Kidney epithelial cell (primary cell): Measurements from ENCODE around the gene GPC4. TPM values are rescaled to one million over a fixed set of nuclear protein-coding genes. Genes with fewer than 3 reads are reported as not detected.

ENCODE experiments used
- DNase-seq: peaks from one replicate; pipeline ENCODE4 v3.0.0-alpha.2; 2010; ENCODE audit warnings: low read depth
- H3K27me3 ChIP-seq: 2 replicates; pipeline ENCODE4 v1.6.0; 2011; ENCODE audit warnings: low read length; ENCODE audit not compliant: control insufficient read depth, insufficient read depth
- H3K36me3 ChIP-seq: 2 replicates; pipeline ENCODE4 v1.5.1; 2011; ENCODE audit warnings: low read length; ENCODE audit not compliant: control insufficient read depth, insufficient read depth
- H3K4me3 ChIP-seq: 2 replicates; pipeline ENCODE4 v1.5.1; 2011; ENCODE audit warnings: low read depth, mild to moderate bottlenecking, control low read depth, low read length
- total RNA-seq: library from RNA; depleted of rRNA; stranded (reverse); fragments of >200 nt; gene quantifications from 2 replicates; pipeline ENCODE4 v1.2.3, GENCODE V29; 2015
- TF ChIP-seq, protein P1 (sequence below): IDR thresholded peaks from 2 replicates; pipeline ENCODE4 v1.5.1; 2011; ENCODE audit warnings: mild to moderate bottlenecking, moderate library complexity, low read length, control low read depth, inconsistent platforms; ENCODE audit not compliant: insufficient read depth, poor library complexity, severe bottlenecking

Gene GPC4
- total RNA-seq, 1 donor from 2014 or later, result 34.7 TPM

DNA sequence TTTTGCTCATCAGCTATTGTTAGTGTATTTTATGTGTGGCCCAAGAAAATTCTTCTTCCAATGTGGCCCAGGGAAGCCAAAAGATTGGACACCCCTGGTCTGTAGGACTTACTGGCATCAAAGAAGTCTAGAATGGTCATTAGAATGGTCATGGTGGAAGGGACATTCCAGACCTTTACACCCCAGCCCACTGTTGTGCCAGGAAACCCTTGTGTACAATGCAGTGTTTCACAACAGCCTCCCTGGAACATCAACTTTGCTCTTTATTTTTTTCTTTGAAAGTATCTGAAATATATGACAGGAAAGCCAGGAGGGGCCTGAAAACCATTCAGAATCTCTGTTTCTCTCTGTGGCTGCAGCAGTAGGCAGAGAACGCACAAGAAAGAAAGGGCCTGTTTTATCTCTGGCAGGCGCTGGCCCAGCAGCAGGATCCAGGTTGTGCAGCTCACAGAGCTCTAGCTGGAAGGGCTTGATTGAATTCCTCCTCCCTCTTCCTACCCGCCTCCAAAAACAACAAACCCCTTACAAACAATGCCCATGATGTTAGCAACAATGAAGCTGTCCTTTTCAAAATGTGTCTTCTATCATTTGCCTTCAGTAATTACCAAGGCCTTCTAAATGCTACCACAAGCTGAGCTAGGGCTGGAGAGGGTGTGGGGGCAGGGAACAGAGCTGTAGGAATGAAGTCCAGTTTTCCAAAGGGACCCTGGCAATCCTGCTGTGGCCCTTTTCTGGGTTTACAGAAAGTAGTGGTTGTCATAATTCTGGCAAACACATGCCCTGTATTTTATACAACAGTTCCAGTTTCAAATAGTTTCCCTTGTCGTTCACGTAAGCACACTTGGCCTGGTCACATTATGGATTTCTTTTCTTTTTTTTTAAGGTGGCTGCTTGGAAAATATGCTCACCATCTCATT is 164.8 kb downstream of the GPC4 start:
- no peaks in the 10 kb centered on the region for H3K27me3 ChIP-seq
- TF ChIP-seq, protein P1, sequence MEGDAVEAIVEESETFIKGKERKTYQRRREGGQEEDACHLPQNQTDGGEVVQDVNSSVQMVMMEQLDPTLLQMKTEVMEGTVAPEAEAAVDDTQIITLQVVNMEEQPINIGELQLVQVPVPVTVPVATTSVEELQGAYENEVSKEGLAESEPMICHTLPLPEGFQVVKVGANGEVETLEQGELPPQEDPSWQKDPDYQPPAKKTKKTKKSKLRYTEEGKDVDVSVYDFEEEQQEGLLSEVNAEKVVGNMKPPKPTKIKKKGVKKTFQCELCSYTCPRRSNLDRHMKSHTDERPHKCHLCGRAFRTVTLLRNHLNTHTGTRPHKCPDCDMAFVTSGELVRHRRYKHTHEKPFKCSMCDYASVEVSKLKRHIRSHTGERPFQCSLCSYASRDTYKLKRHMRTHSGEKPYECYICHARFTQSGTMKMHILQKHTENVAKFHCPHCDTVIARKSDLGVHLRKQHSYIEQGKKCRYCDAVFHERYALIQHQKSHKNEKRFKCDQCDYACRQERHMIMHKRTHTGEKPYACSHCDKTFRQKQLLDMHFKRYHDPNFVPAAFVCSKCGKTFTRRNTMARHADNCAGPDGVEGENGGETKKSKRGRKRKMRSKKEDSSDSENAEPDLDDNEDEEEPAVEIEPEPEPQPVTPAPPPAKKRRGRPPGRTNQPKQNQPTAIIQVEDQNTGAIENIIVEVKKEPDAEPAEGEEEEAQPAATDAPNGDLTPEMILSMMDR, result no peak
- no peaks in the 10 kb centered on the region for H3K36me3 ChIP-seq
- no peak for DNase-seq
- H3K4me3 ChIP-seq, result no peak overlapping the region

Other genes with a start within 250 kb of the GPC4 start
- not detected in 2 replicates for gene TFDP3, start 197.1 kb downstream of the GPC4 start, total RNA-seq